Breast epithelium (tissue), 3 donors: Measurements from ENCODE around the gene SCARB2.

Experiments used
- CTCF ChIP-seq, 3 donors: fragments of 450-650 bp; IDR thresholded peaks; one replicate each; pipeline ENCODE4 v1.5.1; 2016 to 2017; ENCODE audit warnings: antibody characterized with exemption in 3 of 3, mild to moderate bottlenecking in 3 of 3, moderate library complexity in 3 of 3
- POLR2A ChIP-seq: fragments of 450-650 bp; IDR thresholded peaks from one replicate; pipeline ENCODE4 v1.6.1; 2016; ENCODE audit warnings: antibody characterized with exemption, mild to moderate bottlenecking, moderate library complexity
- POLR2AphosphoS5 ChIP-seq, 3 donors: sonication (generic); formaldehyde crosslinking; IDR thresholded peaks; one replicate each; pipeline ENCODE4 v1.6.1; 2017; ENCODE audit warnings: antibody characterized with exemption in 3 of 3

- no peak for TF ChIP-seq CTCF (IDR thresholded peaks at IDR 0.05)
- no peak for TF ChIP-seq POLR2A
- TF ChIP-seq POLR2AphosphoS5 (IDR thresholded peaks at IDR 0.05) = no peak
These were observed 25.5 kb downstream of the SCARB2 start for GRCh38 chr4:76188149-76188548.
